Ovary (tissue), 3 donors: ENCODE measurements around the gene ZNF154.

Source experiments
- CTCF ChIP-seq, 3 donors: fragments of 450-650 bp in 2 of 3; fragments of 200-600 bp in 1 of 3; IDR thresholded peaks; one replicate each; pipeline versions ENCODE4 v1.5.1 to v1.8.0; 2016 to 2022; ENCODE audit warnings: antibody characterized with exemption in 3 of 3, mild to moderate bottlenecking in 1 of 3
- EP300 ChIP-seq: sonication (generic); formaldehyde crosslinking; IDR thresholded peaks from one replicate; pipeline ENCODE4 v1.6.1; 2017; ENCODE audit warnings: antibody characterized with exemption
- donor health status: DM: no; HTN: no; CAD: no.

GRCh38 chr19:57757941-57758340 is 48.9 kb upstream of the ZNF154 start:
- no peak for TF ChIP-seq CTCF (IDR thresholded peaks at IDR 0.05)
- TF ChIP-seq EP300 = no peak
